Kidney glomerular epithelial cell (primary cell): ENCODE data around the gene KRTAP10-1.

Source experiments
- DNase-seq: peaks from one replicate; lab custom pipeline; 2025; lab: John Stamatoyannopoulos, UW

The KRTAP10-1 gene

GRCh38 chr21:44515359-44516165, 24.4 kb downstream of the KRTAP10-1 start:
- no peak for DNase-seq

- DNase-seq, result no peak
Measured at GRCh38 chr21:44514746-44515358, 25.1 kb downstream of the KRTAP10-1 start.

GRCh38 chr21:44514218-44514520, 25.8 kb downstream of the KRTAP10-1 start:
- DNase-seq, result no peak

- no peak for DNase-seq
Measured at GRCh38 chr21:44513389-44514217, 26.4 kb downstream of the KRTAP10-1 start.

GRCh38 chr21:44512496-44513388, 27.3 kb downstream of the KRTAP10-1 start:
- DNase-seq, result no peak

- no peak for DNase-seq
Measured at GRCh38 chr21:44511938-44512275, 28.1 kb downstream of the KRTAP10-1 start.

- DNase-seq, result no peak
Measured at GRCh38 chr21:44511219-44511937, 28.6 kb downstream of the KRTAP10-1 start.

- DNase-seq, result peak; percentile 24
Measured at GRCh38 chr21:44510508-44511218, 29.3 kb downstream of the KRTAP10-1 start.

- no peak for DNase-seq
Measured at GRCh38 chr21:44510109-44510507, 29.9 kb downstream of the KRTAP10-1 start.

GRCh38 chr21:44509539-44509938, 30.5 kb downstream of the KRTAP10-1 start:
- DNase-seq, result no peak

GRCh38 chr21:44508711-44509445, 31.1 kb downstream of the KRTAP10-1 start:
- DNase-seq, result no peak

GRCh38 chr21:44508426-44508710, 31.6 kb downstream of the KRTAP10-1 start:
- DNase-seq, result no peak

GRCh38 chr21:44507673-44508425, 32.1 kb downstream of the KRTAP10-1 start:
- DNase-seq, result no peak

GRCh38 chr21:44506279-44507255, 33.4 kb downstream of the KRTAP10-1 start:
- DNase-seq, result no peak

GRCh38 chr21:44505673-44506278, 34.2 kb downstream of the KRTAP10-1 start:
- no peak for DNase-seq

GRCh38 chr21:44503901-44504399, 36.0 kb downstream of the KRTAP10-1 start:
- DNase-seq, result no peak
